ENCODE measurements around the gene LIN7A.

LIN7A gene

GRCh38 chr12:80935111-80935510 lies 2.6 kb downstream of the LIN7A start:
- Histone ChIP-seq H3K79me2 (ENCODE audit: insufficient read depth, low read length) (no peaks in the 10 kb centered on the region), H3K9ac (ENCODE audit: low read length) (no peak overlapping the region), H3K9me2 (replicated peaks; ENCODE audit: insufficient read depth, low read length) (no peaks in the 10 kb centered on the region), H3K27me3 (ENCODE audit: low read length) (no peaks in the 10 kb centered on the region), H3K36me3 (ENCODE audit: low read length) (no peaks in the 10 kb centered on the region), H3K4me3 (ENCODE audit: insufficient read depth, low read length, poor library complexity, severe bottlenecking) (no peak overlapping the region), H3K27ac (ENCODE audit: low read depth, low read length) (no peak overlapping the region), H3F3A (ENCODE audit: insufficient read depth) (no peaks in the 10 kb centered on the region), H3K4me2 (ENCODE audit: low read depth, low read length, poor library complexity, severe bottlenecking) (no peak overlapping the region), H2AFZ (ENCODE audit: low read depth, low read length, severe bottlenecking) (no peak overlapping the region), H4K20me1 (ENCODE audit: low read depth, low read length) (no peaks in the 10 kb centered on the region), H3K9me3 (ENCODE audit: insufficient read depth, low read length) (no peaks in the 10 kb centered on the region)
- TF ChIP-seq EZH2phosphoT487 (conservative IDR thresholded peaks at IDR 0.05; ENCODE audit: low read length): no peak
- no peak for TF ChIP-seq CTCF (IDR thresholded peaks at IDR 0.05; ENCODE audit: insufficient read depth, low read length, poor library complexity, severe bottlenecking)

- no peak overlapping the region for H3K4me2 ChIP-seq (ENCODE audit: low read depth, low read length, poor library complexity, severe bottlenecking)
- H3K36me3 ChIP-seq (ENCODE audit: low read length): no peaks in the 10 kb centered on the region
Measured at GRCh38 chr12:80925983-80926382, 11.8 kb downstream of the LIN7A start.

GRCh38 chr12:80925237-80925636 lies 12.5 kb downstream of the LIN7A start:
- no peak overlapping the region for H3K27ac ChIP-seq (ENCODE audit: low read depth, low read length)
- H2AFZ ChIP-seq (ENCODE audit: low read depth, low read length, severe bottlenecking): no peak overlapping the region
- H3K4me2 ChIP-seq (ENCODE audit: low read depth, low read length, poor library complexity, severe bottlenecking): no peak overlapping the region
- H3F3A ChIP-seq (ENCODE audit: insufficient read depth): no peaks in the 10 kb centered on the region
- no peaks in the 10 kb centered on the region for H4K20me1 ChIP-seq (ENCODE audit: low read depth, low read length)
- H3K27me3 ChIP-seq (ENCODE audit: low read length): no peaks in the 10 kb centered on the region
- no peak overlapping the region for H3K4me3 ChIP-seq (ENCODE audit: insufficient read depth, low read length, poor library complexity, severe bottlenecking)
- no peaks in the 10 kb centered on the region for H3K79me2 ChIP-seq (ENCODE audit: insufficient read depth, low read length)
- H3K9ac ChIP-seq (ENCODE audit: low read length): no peak overlapping the region
- TF ChIP-seq CTCF (IDR thresholded peaks at IDR 0.05; ENCODE audit: insufficient read depth, low read length, poor library complexity, severe bottlenecking) (no peak), EZH2phosphoT487 (conservative IDR thresholded peaks at IDR 0.05; ENCODE audit: low read length) (no peak)
- H3K9me3 ChIP-seq (ENCODE audit: insufficient read depth, low read length): no peaks in the 10 kb centered on the region
- no peaks in the 10 kb centered on the region for H3K9me2 ChIP-seq (replicated peaks; ENCODE audit: insufficient read depth, low read length)
- H3K36me3 ChIP-seq (ENCODE audit: low read length): no peaks in the 10 kb centered on the region

More at GRCh38 chr12:80925983-80926382, 11.8 kb downstream of the LIN7A start:
- Histone ChIP-seq H3K27me3 (ENCODE audit: low read length) (no peaks in the 10 kb centered on the region), H3K9ac (ENCODE audit: low read length) (no peak overlapping the region), H3K9me3 (ENCODE audit: insufficient read depth, low read length) (no peaks in the 10 kb centered on the region), H2AFZ (ENCODE audit: low read depth, low read length, severe bottlenecking) (no peak overlapping the region), H3K9me2 (replicated peaks; ENCODE audit: insufficient read depth, low read length) (no peaks in the 10 kb centered on the region), H3K79me2 (ENCODE audit: insufficient read depth, low read length) (no peaks in the 10 kb centered on the region), H3K4me3 (ENCODE audit: insufficient read depth, low read length, poor library complexity, severe bottlenecking) (no peak overlapping the region), H4K20me1 (ENCODE audit: low read depth, low read length) (no peaks in the 10 kb centered on the region), H3F3A (ENCODE audit: insufficient read depth) (no peaks in the 10 kb centered on the region), H3K27ac (ENCODE audit: low read depth, low read length) (no peak overlapping the region)
- TF ChIP-seq EZH2phosphoT487 (conservative IDR thresholded peaks at IDR 0.05; ENCODE audit: low read length): no peak
- no peak for TF ChIP-seq CTCF (IDR thresholded peaks at IDR 0.05; ENCODE audit: insufficient read depth, low read length, poor library complexity, severe bottlenecking)

Data from SU-DHL-6 (cell line).